Measurements from ENCODE around the gene SRGAP3. TPM values are rescaled to one million over a fixed set of nuclear protein-coding genes. Genes with fewer than 3 reads are reported as not detected.

SRGAP3 gene
- total and polyA plus RNA-seq, 7 donors: 0.69 to 7.7 (median 5.8) TPM

DNA sequence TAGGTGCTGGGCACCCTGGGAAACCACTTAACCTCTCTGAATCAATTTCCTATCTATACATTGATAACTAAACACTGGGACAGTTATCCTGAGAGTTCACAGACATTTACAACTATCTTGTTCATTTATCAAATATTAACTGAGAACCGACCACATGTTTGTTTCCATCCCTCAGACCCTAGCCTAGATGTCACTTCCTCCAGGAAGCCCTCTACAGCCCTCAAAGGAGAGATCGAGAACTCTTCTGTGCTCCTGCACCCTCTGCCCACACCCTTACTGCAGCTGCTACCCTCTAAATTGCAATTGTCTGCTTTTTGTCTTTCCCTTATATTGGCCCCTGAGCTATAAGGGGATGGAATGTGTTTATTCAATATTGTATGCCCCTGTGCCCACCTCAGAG, 46.1 kb downstream of the SRGAP3 start:
- DNase-seq: no peak
- Histone ChIP-seq H3K27me3 (no peaks in the 10 kb centered on the region), H3K4me3 (no peak overlapping the region), H3K9me3 (no peaks in the 10 kb centered on the region), H3K4me1 (no peaks in the 10 kb centered on the region), H3K36me3 (no peaks in the 10 kb centered on the region), H3K27ac (no peak overlapping the region)
- WGBS, 2 donors: 80 to 87% methylated on average over 2 of the region's 2 CpGs
- intact Hi-C loops (cut with DNase I): no loop called here
- no peak for TF ChIP-seq POLR2A (IDR thresholded peaks at IDR 0.05)
- TF ChIP-seq, protein P1, sequence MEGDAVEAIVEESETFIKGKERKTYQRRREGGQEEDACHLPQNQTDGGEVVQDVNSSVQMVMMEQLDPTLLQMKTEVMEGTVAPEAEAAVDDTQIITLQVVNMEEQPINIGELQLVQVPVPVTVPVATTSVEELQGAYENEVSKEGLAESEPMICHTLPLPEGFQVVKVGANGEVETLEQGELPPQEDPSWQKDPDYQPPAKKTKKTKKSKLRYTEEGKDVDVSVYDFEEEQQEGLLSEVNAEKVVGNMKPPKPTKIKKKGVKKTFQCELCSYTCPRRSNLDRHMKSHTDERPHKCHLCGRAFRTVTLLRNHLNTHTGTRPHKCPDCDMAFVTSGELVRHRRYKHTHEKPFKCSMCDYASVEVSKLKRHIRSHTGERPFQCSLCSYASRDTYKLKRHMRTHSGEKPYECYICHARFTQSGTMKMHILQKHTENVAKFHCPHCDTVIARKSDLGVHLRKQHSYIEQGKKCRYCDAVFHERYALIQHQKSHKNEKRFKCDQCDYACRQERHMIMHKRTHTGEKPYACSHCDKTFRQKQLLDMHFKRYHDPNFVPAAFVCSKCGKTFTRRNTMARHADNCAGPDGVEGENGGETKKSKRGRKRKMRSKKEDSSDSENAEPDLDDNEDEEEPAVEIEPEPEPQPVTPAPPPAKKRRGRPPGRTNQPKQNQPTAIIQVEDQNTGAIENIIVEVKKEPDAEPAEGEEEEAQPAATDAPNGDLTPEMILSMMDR (IDR thresholded peaks at IDR 0.05): no peak
- TF ChIP-seq POLR2AphosphoS5 (IDR thresholded peaks at IDR 0.05): no peak
- no peak for TF ChIP-seq EP300 (IDR thresholded peaks at IDR 0.05)

DNA sequence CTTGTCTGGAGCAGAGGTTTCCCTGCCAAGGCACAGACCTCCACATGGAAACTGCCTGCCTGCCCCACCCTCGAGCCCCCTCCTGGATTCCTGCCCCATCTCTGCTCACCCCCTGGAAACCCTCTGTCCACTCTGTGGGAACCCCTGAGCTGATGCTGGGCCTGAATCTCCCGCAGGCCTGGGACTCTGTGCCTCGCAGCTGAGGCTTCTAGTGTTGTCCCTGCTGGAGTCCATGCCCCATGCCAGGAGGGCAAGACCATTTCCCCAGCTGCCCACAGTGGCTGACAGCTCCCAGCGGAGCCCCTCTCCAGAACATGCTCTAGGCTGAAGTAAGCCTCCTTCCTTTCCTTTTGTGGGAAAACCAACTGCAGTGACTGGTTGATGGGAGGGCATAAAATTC, 46.9 kb downstream of the SRGAP3 start:
- 88 to 92% methylated on average over 4 of the region's 4 CpGs for WGBS, 2 donors
- no peaks in the 10 kb centered on the region for H3K4me1 ChIP-seq
- H3K27ac ChIP-seq: no peak overlapping the region
- H3K27me3 ChIP-seq: no peaks in the 10 kb centered on the region
- no peak for TF ChIP-seq POLR2A (IDR thresholded peaks at IDR 0.05)
- TF ChIP-seq POLR2AphosphoS5 (IDR thresholded peaks at IDR 0.05): no peak
- TF ChIP-seq EP300 (IDR thresholded peaks at IDR 0.05): no peak
- TF ChIP-seq, protein P1 (IDR thresholded peaks at IDR 0.05): no peak
- no peaks in the 10 kb centered on the region for H3K36me3 ChIP-seq
- intact Hi-C loops (cut with DNase I): no loop called here
- no peak overlapping the region for H3K4me3 ChIP-seq
- peak; percentile 37 for DNase-seq
- H3K9me3 ChIP-seq: no peaks in the 10 kb centered on the region

DNA sequence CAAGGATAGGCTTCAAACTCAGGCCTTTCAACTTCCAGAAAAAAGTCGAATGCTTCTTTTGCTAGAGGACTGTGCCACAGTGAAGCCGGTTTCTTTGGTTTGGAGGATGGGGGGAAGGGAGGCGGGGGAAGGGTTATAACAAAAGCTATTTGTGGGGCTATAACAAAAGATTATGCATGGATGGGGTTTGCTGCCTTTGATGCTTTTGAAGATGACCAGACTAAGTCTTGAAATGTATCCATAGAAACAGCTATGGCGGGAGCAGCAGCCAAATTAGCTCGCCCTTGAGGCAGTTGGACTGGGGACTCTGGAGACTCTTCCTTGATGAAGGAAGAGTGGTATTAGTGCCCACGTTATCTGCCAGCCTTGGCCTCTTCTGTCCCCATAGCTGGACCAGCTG, 47.5 kb downstream of the SRGAP3 start:
- intact Hi-C loops (cut with DNase I): no loop called here
- peak; percentile 19 for DNase-seq
- Histone ChIP-seq H3K9me3 (no peaks in the 10 kb centered on the region), H3K27me3 (no peaks in the 10 kb centered on the region), H3K27ac (no peak overlapping the region), H3K36me3 (no peaks in the 10 kb centered on the region), H3K4me1 (no peaks in the 10 kb centered on the region), H3K4me3 (no peak overlapping the region)
- no peak for TF ChIP-seq POLR2A (IDR thresholded peaks at IDR 0.05)
- TF ChIP-seq EP300 (IDR thresholded peaks at IDR 0.05): no peak
- no peak for TF ChIP-seq POLR2AphosphoS5 (IDR thresholded peaks at IDR 0.05)
- TF ChIP-seq, protein P1 (IDR thresholded peaks at IDR 0.05): no peak
- WGBS, 2 donors: 91 to 93% methylated on average over 6 of the region's 6 CpGs

DNA sequence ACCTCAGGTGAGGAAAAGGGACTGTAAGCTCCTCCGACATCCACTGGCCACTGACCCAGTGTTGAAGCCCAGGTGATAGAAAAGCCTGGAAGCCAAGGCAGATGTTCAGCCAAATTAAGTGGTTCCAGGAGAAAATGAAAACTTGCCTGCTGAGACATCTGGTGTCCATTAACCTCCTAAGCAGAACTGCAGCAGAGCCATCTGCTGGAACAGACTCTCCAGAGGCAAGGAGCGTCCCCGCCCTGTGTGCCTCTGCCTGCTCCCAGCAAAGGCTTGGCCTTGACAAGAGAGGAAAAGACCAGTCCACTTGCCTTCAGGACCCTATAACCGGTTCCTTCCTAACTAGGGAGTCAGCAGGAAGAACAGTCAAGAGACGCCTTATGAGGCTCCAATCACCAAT, 48.2 kb downstream of the SRGAP3 start:
- no peak overlapping the region for H3K27ac ChIP-seq
- intact Hi-C loops (cut with DNase I): no loop called here
- no peaks in the 10 kb centered on the region for H3K4me1 ChIP-seq
- DNase-seq: no peak
- no peak for TF ChIP-seq POLR2A (IDR thresholded peaks at IDR 0.05)
- TF ChIP-seq EP300 (IDR thresholded peaks at IDR 0.05): no peak
- TF ChIP-seq, protein P1 (IDR thresholded peaks at IDR 0.05): no peak
- TF ChIP-seq POLR2AphosphoS5 (IDR thresholded peaks at IDR 0.05): no peak
- H3K9me3 ChIP-seq: no peaks in the 10 kb centered on the region
- no peaks in the 10 kb centered on the region for H3K36me3 ChIP-seq
- 94 to 96% methylated on average over 5 of the region's 5 CpGs for WGBS, 2 donors
- H3K27me3 ChIP-seq: no peaks in the 10 kb centered on the region
- H3K4me3 ChIP-seq: no peak overlapping the region

DNA sequence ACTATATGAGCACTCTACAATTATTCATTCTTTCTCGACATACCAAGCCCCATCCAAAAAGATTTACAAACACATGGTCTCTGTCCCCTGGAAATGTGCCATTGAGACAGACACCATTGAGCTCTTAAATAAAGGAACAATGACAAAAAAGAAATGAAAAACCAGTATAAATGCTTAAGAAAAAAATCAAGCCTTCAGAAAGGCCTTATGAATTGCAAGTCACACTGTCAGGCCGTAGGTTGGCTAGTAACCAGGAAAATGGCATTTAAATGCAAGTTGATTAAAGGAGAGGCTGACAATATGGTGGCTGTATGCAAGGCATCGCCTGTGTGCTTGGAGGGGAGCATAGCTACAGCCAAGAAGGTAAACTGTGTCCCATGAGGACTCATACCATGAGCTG, 49.7 kb downstream of the SRGAP3 start:
- no peaks in the 10 kb centered on the region for H3K27me3 ChIP-seq
- peak; percentile 1 for DNase-seq
- no peaks in the 10 kb centered on the region for H3K36me3 ChIP-seq
- H3K27ac ChIP-seq: no peak overlapping the region
- intact Hi-C loops (cut with DNase I): no loop called here
- no peak overlapping the region for H3K4me3 ChIP-seq
- no peaks in the 10 kb centered on the region for H3K9me3 ChIP-seq
- TF ChIP-seq POLR2A (IDR thresholded peaks at IDR 0.05) (no peak), POLR2AphosphoS5 (IDR thresholded peaks at IDR 0.05) (no peak), EP300 (IDR thresholded peaks at IDR 0.05) (no peak)
- TF ChIP-seq, protein P1 (IDR thresholded peaks at IDR 0.05): no peak
- WGBS, 2 donors: 89 to 90% methylated on average over 3 of the region's 3 CpGs
- H3K4me1 ChIP-seq: no peaks in the 10 kb centered on the region
